Measurements from ENCODE around the gene ACSL5.

GRCh38 chr10:112446055-112446854, 72.3 kb downstream of the ACSL5 start:
- TF ChIP-seq POLR2AphosphoS5 (IDR thresholded peaks at IDR 0.05; ENCODE audit: borderline replicate concordance, low read depth, low read length) (no peak), EZH2 (IDR thresholded peaks at IDR 0.05) (no peak), FOXP2 (optimal IDR thresholded peaks at IDR 0.05; ENCODE audit: control extremely low read depth, extremely low read length, insufficient read depth) (no peak)
